Glutamatergic neuron (in vitro differentiated cells): Measurements from ENCODE around the gene MRPL33. TPM values are rescaled to one million over a fixed set of nuclear protein-coding genes. Genes with fewer than 3 reads are reported as not detected.

ENCODE experiments used
- DNase-seq: peaks from one replicate; pipeline ENCODE4 v3.0.0; 2022
- H3K27ac Mint-ChIP-seq: one replicate; pipeline ENCODE4 v1.8.0; 2020; ENCODE audit warnings: mild to moderate bottlenecking, mixed read lengths, inconsistent platforms; ENCODE audit not compliant: unreplicated experiment
- H3K27me3 Mint-ChIP-seq: one replicate; pipeline ENCODE4 v1.8.0; 2020; ENCODE audit warnings: mild to moderate bottlenecking, moderate library complexity, mixed read lengths, inconsistent platforms; ENCODE audit not compliant: unreplicated experiment
- H3K36me3 Mint-ChIP-seq: one replicate; pipeline ENCODE4 v1.8.0; 2020; ENCODE audit warnings: mild to moderate bottlenecking, mixed read lengths, inconsistent platforms; ENCODE audit not compliant: unreplicated experiment
- H3K4me1 Mint-ChIP-seq: one replicate; pipeline ENCODE4 v1.8.0; 2020; ENCODE audit warnings: mild to moderate bottlenecking, low read depth, mixed read lengths, inconsistent platforms; ENCODE audit not compliant: unreplicated experiment
- H3K4me3 Mint-ChIP-seq: one replicate; pipeline ENCODE4 v1.8.0; 2020; ENCODE audit warnings: mild to moderate bottlenecking, mixed read lengths, inconsistent platforms; ENCODE audit not compliant: unreplicated experiment
- H3K9me3 Mint-ChIP-seq: one replicate; pipeline ENCODE4 v1.8.0; 2020; ENCODE audit warnings: mild to moderate bottlenecking, moderate library complexity, mixed read lengths, inconsistent platforms; ENCODE audit not compliant: unreplicated experiment
- CTCF ChIP-seq: fragments of 200-600 bp; sonication (generic); IDR thresholded peaks from one replicate; pipeline ENCODE4 v1.5.0; 2021; ENCODE audit not compliant: partially characterized antibody, unreplicated experiment
- total RNA-seq: library from RNA; stranded (reverse); fragmentation: NEBNext Ultra II Directional; extraction: Animal tissue kit (Norgen Biotek cat#: 25700); gene quantifications from one replicate; pipeline ENCODE4 v1.2.1, GENCODE V29; 2021; ENCODE audit not compliant: unreplicated experiment

Gene MRPL33
- total RNA-seq, 1 donor from 2014 or later: 54.2 TPM

GRCh38 chr2:27798486-27798885, 27.0 kb downstream of the MRPL33 start:
- no peak overlapping the region for H3K27ac Mint-ChIP-seq

GRCh38 chr2:27798948-27799645, 27.6 kb downstream of the MRPL33 start:
- no peak for DNase-seq
- peaks cover 11% of the 10 kb centered on the region for H3K4me1 Mint-ChIP-seq
- peaks cover 3% of the 10 kb centered on the region for H3K27me3 Mint-ChIP-seq
- H3K4me3 Mint-ChIP-seq: no peak overlapping the region
- H3K27ac Mint-ChIP-seq: no peak overlapping the region
- no peaks in the 10 kb centered on the region for H3K9me3 Mint-ChIP-seq
- no peak for TF ChIP-seq CTCF
- peaks cover 5% of the 10 kb centered on the region for H3K36me3 Mint-ChIP-seq

More at GRCh38 chr2:27798486-27798885, 27.0 kb downstream of the MRPL33 start:
- DNase-seq: no peak
- H3K27me3 Mint-ChIP-seq: peaks cover 3% of the 10 kb centered on the region
- peaks cover 11% of the 10 kb centered on the region for H3K4me1 Mint-ChIP-seq
- TF ChIP-seq CTCF: no peak
- peaks cover 5% of the 10 kb centered on the region for H3K36me3 Mint-ChIP-seq
- no peak overlapping the region for H3K4me3 Mint-ChIP-seq
- no peaks in the 10 kb centered on the region for H3K9me3 Mint-ChIP-seq

DNA sequence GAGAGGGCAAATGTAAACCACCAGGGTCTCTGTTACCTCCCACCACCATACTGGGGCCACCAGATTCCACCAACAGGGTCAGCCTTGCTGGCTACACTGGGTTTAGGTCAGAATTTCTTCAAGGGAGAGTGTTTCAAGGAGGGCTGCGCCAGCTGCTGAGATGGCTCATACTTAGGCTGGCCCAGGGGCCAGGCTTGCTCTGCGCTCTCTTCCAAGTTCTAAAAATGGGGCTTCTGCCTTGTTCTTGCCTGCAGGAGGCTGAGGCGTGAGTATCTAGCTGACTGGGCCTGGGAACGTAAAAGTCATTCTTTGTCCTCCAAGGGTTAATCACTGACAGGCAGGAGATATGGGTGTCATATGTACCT, 28.1 kb downstream of the MRPL33 start:
- no peak overlapping the region for H3K27ac Mint-ChIP-seq
- no peaks in the 10 kb centered on the region for H3K9me3 Mint-ChIP-seq
- no peak for TF ChIP-seq CTCF
- DNase-seq: no peak
- H3K4me1 Mint-ChIP-seq: peaks cover 11% of the 10 kb centered on the region
- H3K4me3 Mint-ChIP-seq: no peak overlapping the region
- H3K36me3 Mint-ChIP-seq: peaks cover 5% of the 10 kb centered on the region
- H3K27me3 Mint-ChIP-seq: peaks cover 3% of the 10 kb centered on the region

DNA sequence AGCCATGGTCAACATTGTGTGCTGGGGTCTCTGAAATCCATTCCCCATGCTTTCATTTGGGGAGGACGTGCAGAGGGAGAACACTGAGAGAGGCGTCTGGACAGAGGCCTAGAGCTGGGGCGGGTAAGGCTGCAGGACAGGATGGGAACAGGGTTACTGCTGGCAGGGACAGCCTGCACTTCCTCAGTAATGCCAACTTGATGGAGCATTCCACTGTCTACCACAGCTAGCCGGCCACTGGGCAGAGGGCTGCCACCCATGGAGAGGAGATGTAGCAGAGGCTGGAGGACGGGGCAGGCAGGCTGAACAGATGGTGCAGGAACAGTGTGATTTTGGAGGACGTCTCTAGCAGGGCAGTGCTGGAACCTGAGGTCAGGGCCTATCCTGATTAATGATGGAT, 29.3 kb downstream of the MRPL33 start:
- no peak overlapping the region for H3K27ac Mint-ChIP-seq
- H3K4me3 Mint-ChIP-seq: no peak overlapping the region
- peaks cover 5% of the 10 kb centered on the region for H3K36me3 Mint-ChIP-seq
- TF ChIP-seq CTCF: no peak
- no peak for DNase-seq
- H3K27me3 Mint-ChIP-seq: peaks cover 3% of the 10 kb centered on the region
- H3K4me1 Mint-ChIP-seq: peaks cover 11% of the 10 kb centered on the region
- H3K9me3 Mint-ChIP-seq: no peaks in the 10 kb centered on the region

GRCh38 chr2:27802547-27802946, 31.0 kb downstream of the MRPL33 start:
- Mint-ChIP-seq H3K4me1 (peaks cover 3% of the 10 kb centered on the region), H3K27me3 (peaks cover 1% of the 10 kb centered on the region), H3K36me3 (peaks cover 2% of the 10 kb centered on the region), H3K4me3 (no peak overlapping the region), H3K9me3 (no peaks in the 10 kb centered on the region), H3K27ac (no peak overlapping the region)
- no peak for DNase-seq
- TF ChIP-seq CTCF: no peak
